ENCODE results near the gene STRA8. TPM values are rescaled to one million over a fixed set of nuclear protein-coding genes. Genes with fewer than 3 reads are reported as not detected.

The STRA8 gene
- total and polyA plus RNA-seq, 2 of the 13 experiments (the other 11 are each of a cell fraction or from before 2014, with no cell fraction given), result not detected

- no peak for TF ChIP-seq ARID5B (CRISPR knock-in tag; IDR thresholded peaks at IDR 0.05)
- no peak for TF ChIP-seq STAT6 (CRISPR knock-in tag; IDR thresholded peaks at IDR 0.05; ENCODE audit: borderline replicate concordance)
- TF ChIP-seq ZBTB2 (CRISPR knock-in tag; IDR thresholded peaks at IDR 0.05; ENCODE audit: low read depth), result no peak
- TF ChIP-seq ERF (CRISPR knock-in tag; IDR thresholded peaks at IDR 0.05), result no peak
- no peak for TF ChIP-seq SNAPC2 (CRISPR knock-in tag; IDR thresholded peaks at IDR 0.05)
- no peak for TF ChIP-seq THAP9 (CRISPR knock-in tag; IDR thresholded peaks at IDR 0.05; ENCODE audit: borderline replicate concordance)
- no peak for TF ChIP-seq ZBTB4 (CRISPR knock-in tag; IDR thresholded peaks at IDR 0.05; ENCODE audit: borderline replicate concordance)
- TF ChIP-seq TBP (CRISPR knock-in tag; IDR thresholded peaks at IDR 0.05), result no peak
- TF ChIP-seq CENPBD1 (CRISPR knock-in tag; IDR thresholded peaks at IDR 0.05; ENCODE audit: borderline replicate concordance, low read depth), result no peak
- no peak for TF ChIP-seq FOXK1 (CRISPR knock-in tag; IDR thresholded peaks at IDR 0.05; ENCODE audit: borderline replicate concordance, low read depth)
- TF ChIP-seq FOSL1 (CRISPR knock-in tag; IDR thresholded peaks at IDR 0.05; ENCODE audit: borderline replicate concordance), result no peak
- no peak for TF ChIP-seq ZNF24 (IDR thresholded peaks at IDR 0.05)
Observed at GRCh38 chr7:135253851-135254771, 20.5 kb downstream of the STRA8 start (continued).
